ENCODE data around the gene XRCC4. TPM values are rescaled to one million over a fixed set of nuclear protein-coding genes. Genes with fewer than 3 reads are reported as not detected.

The XRCC4 gene
- total and polyA plus RNA-seq, 4 donors = 2.3 to 4.9 (median 3.0) TPM

DNA sequence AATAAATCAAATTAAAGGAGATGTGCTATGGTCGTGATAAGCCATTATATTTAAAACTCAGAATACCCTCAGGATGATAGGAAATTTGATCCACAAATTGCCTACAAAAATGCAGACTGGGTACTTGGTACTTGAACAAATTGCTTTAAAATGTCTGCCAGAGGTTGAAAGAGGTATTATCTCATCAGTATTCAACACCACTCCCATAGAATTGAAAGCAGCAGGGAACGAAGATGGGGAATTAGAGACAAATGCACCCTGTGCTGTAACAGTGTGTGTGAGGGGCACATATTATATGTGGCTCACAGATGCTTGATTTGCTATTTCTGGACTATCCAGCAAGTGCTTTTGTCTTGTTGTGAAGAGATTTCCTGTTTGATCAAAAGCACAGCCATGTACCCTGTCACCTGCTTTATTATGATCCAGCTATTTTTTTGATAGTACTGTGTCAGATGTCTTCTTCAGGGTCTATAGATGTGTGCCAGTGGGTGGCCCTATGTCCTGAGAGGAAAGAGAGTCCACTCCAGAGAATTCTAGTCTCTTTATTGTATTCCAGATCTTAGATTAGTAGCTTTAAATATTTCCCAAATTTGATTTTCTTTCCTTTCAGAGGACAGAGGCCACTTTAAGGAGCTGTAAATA, 120.1 kb downstream of the XRCC4 start (continued):
- no peak for TF ChIP-seq RAD21 (IDR thresholded peaks at IDR 0.05)

DNA sequence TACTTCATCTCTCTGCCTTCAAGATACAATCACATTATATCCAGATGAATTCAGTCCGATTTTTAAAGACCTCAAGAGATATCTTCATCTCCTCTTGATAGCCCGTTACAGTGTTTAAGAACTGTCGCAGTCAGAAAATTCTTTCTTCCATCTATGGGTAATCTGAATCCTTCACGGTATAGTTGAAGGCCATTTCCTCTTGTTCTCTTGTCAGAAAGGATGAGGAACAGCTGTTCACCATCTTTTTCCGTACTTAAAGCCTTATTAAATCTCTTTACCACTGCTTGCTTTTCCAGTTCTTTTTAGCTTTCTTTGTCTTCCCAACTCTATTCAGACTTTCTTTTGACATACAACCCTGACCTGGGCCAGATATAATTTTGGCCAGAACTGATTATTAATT, 121.8 kb downstream of the XRCC4 start:
- H3K4me1 ChIP-seq (ENCODE audit: control insufficient read depth in 4 of 4, insufficient read depth in 4 of 4, low read length in 3 of 4) = no peaks in the 10 kb centered on the region

More for the DNA sequence above, 121.8 kb downstream of the XRCC4 start:
- Histone ChIP-seq H3K27ac (ENCODE audit: low read depth in 1 of 2, low read length in 2 of 2) (no peak overlapping the region), H3K4me3 (ENCODE audit: low read depth in 1 of 3, low read length in 3 of 3) (no peak overlapping the region), H3K36me3 (ENCODE audit: control insufficient read depth in 4 of 4, insufficient read depth in 3 of 4, low read depth in 1 of 4, low read length in 3 of 4) (no peaks in the 10 kb centered on the region), H3K9ac (ENCODE audit: low read depth in 1 of 2, low read length in 2 of 2) (no peak overlapping the region), H3K27me3 (ENCODE audit: control insufficient read depth in 4 of 4, insufficient read depth in 4 of 4, low read length in 3 of 4) (no peaks in the 10 kb centered on the region), H3K9me3 (ENCODE audit: control insufficient read depth in 4 of 4, low read length in 3 of 4) (no peaks in the 10 kb centered on the region)
- DNase-seq (ENCODE audit: low spot score) = no peak
- no peak for TF ChIP-seq SP1 (IDR thresholded peaks at IDR 0.05)
- TF ChIP-seq JUND (IDR thresholded peaks at IDR 0.05) = no peak
- no peak for TF ChIP-seq HNF4G (IDR thresholded peaks at IDR 0.05)
- TF ChIP-seq, protein P1, sequence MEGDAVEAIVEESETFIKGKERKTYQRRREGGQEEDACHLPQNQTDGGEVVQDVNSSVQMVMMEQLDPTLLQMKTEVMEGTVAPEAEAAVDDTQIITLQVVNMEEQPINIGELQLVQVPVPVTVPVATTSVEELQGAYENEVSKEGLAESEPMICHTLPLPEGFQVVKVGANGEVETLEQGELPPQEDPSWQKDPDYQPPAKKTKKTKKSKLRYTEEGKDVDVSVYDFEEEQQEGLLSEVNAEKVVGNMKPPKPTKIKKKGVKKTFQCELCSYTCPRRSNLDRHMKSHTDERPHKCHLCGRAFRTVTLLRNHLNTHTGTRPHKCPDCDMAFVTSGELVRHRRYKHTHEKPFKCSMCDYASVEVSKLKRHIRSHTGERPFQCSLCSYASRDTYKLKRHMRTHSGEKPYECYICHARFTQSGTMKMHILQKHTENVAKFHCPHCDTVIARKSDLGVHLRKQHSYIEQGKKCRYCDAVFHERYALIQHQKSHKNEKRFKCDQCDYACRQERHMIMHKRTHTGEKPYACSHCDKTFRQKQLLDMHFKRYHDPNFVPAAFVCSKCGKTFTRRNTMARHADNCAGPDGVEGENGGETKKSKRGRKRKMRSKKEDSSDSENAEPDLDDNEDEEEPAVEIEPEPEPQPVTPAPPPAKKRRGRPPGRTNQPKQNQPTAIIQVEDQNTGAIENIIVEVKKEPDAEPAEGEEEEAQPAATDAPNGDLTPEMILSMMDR (IDR thresholded peaks at IDR 0.05; ENCODE audit: low read depth, low read length, missing input control) = no peak
- TF ChIP-seq YY1 (IDR thresholded peaks at IDR 0.05) = no peak
- no peak for TF ChIP-seq HNF4A (conservative IDR thresholded peaks at IDR 0.05)
- no peak for TF ChIP-seq TAF1 (conservative IDR thresholded peaks at IDR 0.05)
- TF ChIP-seq GABPA (IDR thresholded peaks at IDR 0.05 in 1 of 2, conservative IDR thresholded peaks at IDR 0.05 in 1 of 2) = no peak
- TF ChIP-seq, protein P2, sequence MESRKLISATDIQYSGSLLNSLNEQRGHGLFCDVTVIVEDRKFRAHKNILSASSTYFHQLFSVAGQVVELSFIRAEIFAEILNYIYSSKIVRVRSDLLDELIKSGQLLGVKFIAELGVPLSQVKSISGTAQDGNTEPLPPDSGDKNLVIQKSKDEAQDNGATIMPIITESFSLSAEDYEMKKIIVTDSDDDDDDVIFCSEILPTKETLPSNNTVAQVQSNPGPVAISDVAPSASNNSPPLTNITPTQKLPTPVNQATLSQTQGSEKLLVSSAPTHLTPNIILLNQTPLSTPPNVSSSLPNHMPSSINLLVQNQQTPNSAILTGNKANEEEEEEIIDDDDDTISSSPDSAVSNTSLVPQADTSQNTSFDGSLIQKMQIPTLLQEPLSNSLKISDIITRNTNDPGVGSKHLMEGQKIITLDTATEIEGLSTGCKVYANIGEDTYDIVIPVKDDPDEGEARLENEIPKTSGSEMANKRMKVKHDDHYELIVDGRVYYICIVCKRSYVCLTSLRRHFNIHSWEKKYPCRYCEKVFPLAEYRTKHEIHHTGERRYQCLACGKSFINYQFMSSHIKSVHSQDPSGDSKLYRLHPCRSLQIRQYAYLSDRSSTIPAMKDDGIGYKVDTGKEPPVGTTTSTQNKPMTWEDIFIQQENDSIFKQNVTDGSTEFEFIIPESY (IDR thresholded peaks at IDR 0.05) = no peak
- no peak for TF ChIP-seq FOXA1 (IDR thresholded peaks at IDR 0.05)
- TF ChIP-seq RAD21 (IDR thresholded peaks at IDR 0.05) = no peak
- TF ChIP-seq FOXA2 (IDR thresholded peaks at IDR 0.05) = no peak
- TF ChIP-seq, protein P3, sequence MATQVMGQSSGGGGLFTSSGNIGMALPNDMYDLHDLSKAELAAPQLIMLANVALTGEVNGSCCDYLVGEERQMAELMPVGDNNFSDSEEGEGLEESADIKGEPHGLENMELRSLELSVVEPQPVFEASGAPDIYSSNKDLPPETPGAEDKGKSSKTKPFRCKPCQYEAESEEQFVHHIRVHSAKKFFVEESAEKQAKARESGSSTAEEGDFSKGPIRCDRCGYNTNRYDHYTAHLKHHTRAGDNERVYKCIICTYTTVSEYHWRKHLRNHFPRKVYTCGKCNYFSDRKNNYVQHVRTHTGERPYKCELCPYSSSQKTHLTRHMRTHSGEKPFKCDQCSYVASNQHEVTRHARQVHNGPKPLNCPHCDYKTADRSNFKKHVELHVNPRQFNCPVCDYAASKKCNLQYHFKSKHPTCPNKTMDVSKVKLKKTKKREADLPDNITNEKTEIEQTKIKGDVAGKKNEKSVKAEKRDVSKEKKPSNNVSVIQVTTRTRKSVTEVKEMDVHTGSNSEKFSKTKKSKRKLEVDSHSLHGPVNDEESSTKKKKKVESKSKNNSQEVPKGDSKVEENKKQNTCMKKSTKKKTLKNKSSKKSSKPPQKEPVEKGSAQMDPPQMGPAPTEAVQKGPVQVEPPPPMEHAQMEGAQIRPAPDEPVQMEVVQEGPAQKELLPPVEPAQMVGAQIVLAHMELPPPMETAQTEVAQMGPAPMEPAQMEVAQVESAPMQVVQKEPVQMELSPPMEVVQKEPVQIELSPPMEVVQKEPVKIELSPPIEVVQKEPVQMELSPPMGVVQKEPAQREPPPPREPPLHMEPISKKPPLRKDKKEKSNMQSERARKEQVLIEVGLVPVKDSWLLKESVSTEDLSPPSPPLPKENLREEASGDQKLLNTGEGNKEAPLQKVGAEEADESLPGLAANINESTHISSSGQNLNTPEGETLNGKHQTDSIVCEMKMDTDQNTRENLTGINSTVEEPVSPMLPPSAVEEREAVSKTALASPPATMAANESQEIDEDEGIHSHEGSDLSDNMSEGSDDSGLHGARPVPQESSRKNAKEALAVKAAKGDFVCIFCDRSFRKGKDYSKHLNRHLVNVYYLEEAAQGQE (IDR thresholded peaks at IDR 0.05) = no peak
- TF ChIP-seq, protein P4, sequence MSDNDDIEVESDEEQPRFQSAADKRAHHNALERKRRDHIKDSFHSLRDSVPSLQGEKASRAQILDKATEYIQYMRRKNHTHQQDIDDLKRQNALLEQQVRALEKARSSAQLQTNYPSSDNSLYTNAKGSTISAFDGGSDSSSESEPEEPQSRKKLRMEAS (IDR thresholded peaks at IDR 0.05) = no peak
- no peak for TF ChIP-seq EGR1 (IDR thresholded peaks at IDR 0.05; ENCODE audit: low read depth in 2 of 2)
- 88% methylated on average over 5 of the region's 5 CpGs for WGBS
